ENCODE results near the gene CHD5. TPM values are rescaled to one million over a fixed set of nuclear protein-coding genes. Genes with fewer than 3 reads are reported as not detected.

The CHD5 gene
- total and polyA plus RNA-seq, 5 donors from 2014 or later = not detected

DNA sequence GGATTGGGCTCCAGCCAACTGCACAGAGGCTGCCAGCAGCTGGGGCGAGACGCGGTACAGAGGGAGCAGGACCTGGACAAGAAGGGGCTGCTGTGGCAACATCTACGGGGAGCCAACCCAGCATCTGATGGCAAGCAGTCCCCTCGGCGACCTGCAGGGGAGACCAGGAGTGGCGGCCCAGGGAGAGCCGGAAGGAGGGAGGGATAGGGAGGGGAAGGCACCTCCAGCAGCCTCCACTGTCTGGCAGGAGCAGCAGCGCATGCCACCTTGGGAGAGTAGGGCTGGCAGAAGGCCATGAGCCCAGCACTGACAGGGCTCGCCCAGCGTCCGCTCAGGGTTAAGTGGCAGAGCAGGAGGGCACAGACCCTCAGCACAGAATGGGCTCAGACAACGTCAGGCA is 17.3 kb downstream of the CHD5 start:
- Histone ChIP-seq H3K9me3 (ENCODE audit: control insufficient read depth in 2 of 2, low read length in 2 of 2) (no peaks in the 10 kb centered on the region), H3K4me3 (ENCODE audit: low read depth, low read length) (no peak overlapping the region), H3K36me3 (ENCODE audit: control insufficient read depth, insufficient read depth, low read length) (no peaks in the 10 kb centered on the region), H3K4me1 (ENCODE audit: control insufficient read depth, insufficient read depth, low read length, poor library complexity, severe bottlenecking) (no peaks in the 10 kb centered on the region), H3K27me3 (ENCODE audit: control insufficient read depth, insufficient read depth, low read length) (no peaks in the 10 kb centered on the region), H3K27ac (ENCODE audit: insufficient read depth, low read length, poor library complexity, severe bottlenecking) (no peak overlapping the region)
- no peaks in the 10 kb centered on the region for H3K27me3 Mint-ChIP-seq
- ATAC-seq (ENCODE audit: low read depth in 2 of 2) = no peak
- no peak for DNase-seq
- H3K4me1 Mint-ChIP-seq = peaks cover 0 to 2% (median 0%) of the 10 kb centered on the region in 4 donors
- H3K4me3 Mint-ChIP-seq = no peak overlapping the region
- peaks cover 4% of the 10 kb centered on the region for H3K36me3 Mint-ChIP-seq
- H3K27ac Mint-ChIP-seq = no peak overlapping the region
- no peaks in the 10 kb centered on the region for H3K9me3 Mint-ChIP-seq

GRCh38 chr1:6162341-6162740 is 17.8 kb downstream of the CHD5 start:
- Histone ChIP-seq H3K4me3 (ENCODE audit: low read depth, low read length) (no peak overlapping the region), H3K27ac (ENCODE audit: insufficient read depth, low read length, poor library complexity, severe bottlenecking) (no peak overlapping the region), H3K36me3 (ENCODE audit: control insufficient read depth, insufficient read depth, low read length) (no peaks in the 10 kb centered on the region), H3K9me3 (ENCODE audit: control insufficient read depth in 2 of 2, low read length in 2 of 2) (no peaks in the 10 kb centered on the region), H3K27me3 (ENCODE audit: control insufficient read depth, insufficient read depth, low read length) (no peaks in the 10 kb centered on the region), H3K4me1 (ENCODE audit: control insufficient read depth, insufficient read depth, low read length, poor library complexity, severe bottlenecking) (no peaks in the 10 kb centered on the region)
- Mint-ChIP-seq H3K27me3 (no peaks in the 10 kb centered on the region), H3K9me3 (no peaks in the 10 kb centered on the region), H3K36me3 (peaks cover 4% of the 10 kb centered on the region), H3K4me1 (peaks cover 0 to 5% (median 0%) of the 10 kb centered on the region in 4 donors), H3K27ac (no peak overlapping the region), H3K4me3 (no peak overlapping the region)
- no peak for ATAC-seq (ENCODE audit: low read depth in 2 of 2)
- DNase-seq = no peak

- Histone ChIP-seq H3K27me3 (ENCODE audit: control insufficient read depth, insufficient read depth, low read length) (no peaks in the 10 kb centered on the region), H3K27ac (ENCODE audit: insufficient read depth, low read length, poor library complexity, severe bottlenecking) (no peak overlapping the region), H3K9me3 (ENCODE audit: control insufficient read depth in 2 of 2, low read length in 2 of 2) (no peaks in the 10 kb centered on the region), H3K36me3 (ENCODE audit: control insufficient read depth, insufficient read depth, low read length) (no peaks in the 10 kb centered on the region), H3K4me1 (ENCODE audit: control insufficient read depth, insufficient read depth, low read length, poor library complexity, severe bottlenecking) (peaks cover 10% of the 10 kb centered on the region), H3K4me3 (ENCODE audit: low read depth, low read length) (no peak overlapping the region)
- peak overlapping the region in 1 of 3 donors; percentile 11 for H3K27ac Mint-ChIP-seq
- H3K36me3 Mint-ChIP-seq = peaks cover 4% of the 10 kb centered on the region
- H3K4me3 Mint-ChIP-seq = no peak overlapping the region
- no peaks in the 10 kb centered on the region for H3K9me3 Mint-ChIP-seq
- no peaks in the 10 kb centered on the region for H3K27me3 Mint-ChIP-seq
- no peak for ATAC-seq (ENCODE audit: low read depth in 2 of 2)
- peaks cover 0 to 26% (median 1%) of the 10 kb centered on the region in 4 donors for H3K4me1 Mint-ChIP-seq
- no peak for DNase-seq
Observed at GRCh38 chr1:6158181-6158580, 21.9 kb downstream of the CHD5 start.

- no peak for ATAC-seq (ENCODE audit: low read depth in 2 of 2)
- no peaks in the 10 kb centered on the region for H3K9me3 Mint-ChIP-seq
Observed at GRCh38 chr1:6157528-6158174, 22.5 kb downstream of the CHD5 start.

GRCh38 chr1:6157132-6157527 is 23.0 kb downstream of the CHD5 start:
- Mint-ChIP-seq H3K9me3 (peaks cover 0 to 2% (median 0%) of the 10 kb centered on the region in 7 donors), H3K4me1 (peaks cover 0 to 29% (median 3%) of the 10 kb centered on the region in 4 donors), H3K27me3 (no peaks in the 10 kb centered on the region), H3K36me3 (peaks cover 4% of the 10 kb centered on the region), H3K4me3 (no peak overlapping the region), H3K27ac (no peak overlapping the region)
- DNase-seq = no peak
- ATAC-seq (ENCODE audit: low read depth in 2 of 2) = no peak
- H3K4me1 ChIP-seq (ENCODE audit: control insufficient read depth, insufficient read depth, low read length, poor library complexity, severe bottlenecking) = peaks cover 10% of the 10 kb centered on the region
- no peaks in the 10 kb centered on the region for H3K27me3 ChIP-seq (ENCODE audit: control insufficient read depth, insufficient read depth, low read length)
- no peak overlapping the region for H3K27ac ChIP-seq (ENCODE audit: insufficient read depth, low read length, poor library complexity, severe bottlenecking)
- no peak overlapping the region for H3K4me3 ChIP-seq (ENCODE audit: low read depth, low read length)
- H3K9me3 ChIP-seq (ENCODE audit: control insufficient read depth in 2 of 2, low read length in 2 of 2) = no peaks in the 10 kb centered on the region
- H3K36me3 ChIP-seq (ENCODE audit: control insufficient read depth, insufficient read depth, low read length) = no peaks in the 10 kb centered on the region

More at GRCh38 chr1:6157528-6158174, 22.5 kb downstream of the CHD5 start:
- DNase-seq = no peak
- H3K4me1 Mint-ChIP-seq = peaks cover 0 to 26% (median 1%) of the 10 kb centered on the region in 4 donors
- no peaks in the 10 kb centered on the region for H3K27me3 Mint-ChIP-seq
- Histone ChIP-seq H3K36me3 (ENCODE audit: control insufficient read depth, insufficient read depth, low read length) (no peaks in the 10 kb centered on the region), H3K4me1 (ENCODE audit: control insufficient read depth, insufficient read depth, low read length, poor library complexity, severe bottlenecking) (peaks cover 10% of the 10 kb centered on the region), H3K4me3 (ENCODE audit: low read depth, low read length) (no peak overlapping the region), H3K9me3 (ENCODE audit: control insufficient read depth in 2 of 2, low read length in 2 of 2) (no peaks in the 10 kb centered on the region), H3K27ac (ENCODE audit: insufficient read depth, low read length, poor library complexity, severe bottlenecking) (no peak overlapping the region), H3K27me3 (ENCODE audit: control insufficient read depth, insufficient read depth, low read length) (no peaks in the 10 kb centered on the region)
- no peak overlapping the region for H3K4me3 Mint-ChIP-seq
- peak overlapping the region in 1 of 3 donors; percentile 20 for H3K27ac Mint-ChIP-seq
- peaks cover 4% of the 10 kb centered on the region for H3K36me3 Mint-ChIP-seq

DNA sequence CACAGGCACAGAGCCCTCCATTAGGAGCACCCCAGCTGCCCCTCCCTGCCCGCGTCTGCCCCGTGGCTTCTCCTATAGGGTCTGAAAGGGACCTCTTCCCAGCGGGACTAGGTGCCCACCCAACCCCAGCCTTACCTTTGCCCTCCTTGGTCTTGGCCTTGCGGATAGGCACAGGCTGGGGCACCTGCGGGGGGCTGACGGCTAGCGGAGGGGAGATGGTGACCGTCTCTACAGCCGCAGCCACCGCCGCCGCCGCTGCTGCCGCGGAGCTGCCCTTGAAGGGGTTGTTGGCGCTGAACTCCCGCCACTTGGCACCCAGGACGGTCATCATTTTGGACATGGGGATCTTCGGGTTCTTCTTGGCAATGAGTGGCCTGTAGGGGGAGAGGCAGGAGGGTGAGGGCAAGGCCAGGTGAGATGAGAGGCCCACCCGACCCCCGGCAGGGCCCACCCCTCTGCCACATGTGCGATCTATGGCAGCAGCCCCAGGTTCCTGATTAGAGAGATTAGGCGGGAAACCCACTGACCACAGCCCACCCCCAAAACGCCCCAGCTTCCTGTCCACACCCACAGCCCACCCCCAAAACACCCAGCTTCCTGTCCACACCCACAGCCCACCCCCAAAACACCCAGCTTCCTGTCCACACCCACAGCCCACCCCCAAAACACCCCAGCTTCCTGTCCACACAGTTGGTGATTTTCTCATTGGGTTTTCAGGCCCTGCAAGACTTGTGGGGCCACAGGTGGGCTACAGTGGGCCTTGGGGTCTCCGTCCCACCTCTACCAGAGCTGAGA is 25.4 kb downstream of the CHD5 start:
- Histone ChIP-seq H3K36me3 (ENCODE audit: control insufficient read depth, insufficient read depth, low read length) (no peaks in the 10 kb centered on the region), H3K27ac (ENCODE audit: insufficient read depth, low read length, poor library complexity, severe bottlenecking) (no peak overlapping the region), H3K9me3 (ENCODE audit: control insufficient read depth in 2 of 2, low read length in 2 of 2) (no peaks in the 10 kb centered on the region), H3K27me3 (ENCODE audit: control insufficient read depth, insufficient read depth, low read length) (no peaks in the 10 kb centered on the region), H3K4me1 (ENCODE audit: control insufficient read depth, insufficient read depth, low read length, poor library complexity, severe bottlenecking) (peaks cover 10% of the 10 kb centered on the region), H3K4me3 (ENCODE audit: low read depth, low read length) (no peak overlapping the region)
- ATAC-seq (ENCODE audit: low read depth in 2 of 2) (no peak), DNase-seq (peak in 1 of 3 donors; percentile 12)
- Mint-ChIP-seq H3K4me3 (no peak overlapping the region), H3K27ac (no peak overlapping the region), H3K4me1 (peaks cover 0 to 33% (median 3%) of the 10 kb centered on the region in 4 donors), H3K9me3 (peaks cover 0 to 2% (median 0%) of the 10 kb centered on the region in 7 donors), H3K27me3 (no peaks in the 10 kb centered on the region), H3K36me3 (peaks cover 8% of the 10 kb centered on the region)

DNA sequence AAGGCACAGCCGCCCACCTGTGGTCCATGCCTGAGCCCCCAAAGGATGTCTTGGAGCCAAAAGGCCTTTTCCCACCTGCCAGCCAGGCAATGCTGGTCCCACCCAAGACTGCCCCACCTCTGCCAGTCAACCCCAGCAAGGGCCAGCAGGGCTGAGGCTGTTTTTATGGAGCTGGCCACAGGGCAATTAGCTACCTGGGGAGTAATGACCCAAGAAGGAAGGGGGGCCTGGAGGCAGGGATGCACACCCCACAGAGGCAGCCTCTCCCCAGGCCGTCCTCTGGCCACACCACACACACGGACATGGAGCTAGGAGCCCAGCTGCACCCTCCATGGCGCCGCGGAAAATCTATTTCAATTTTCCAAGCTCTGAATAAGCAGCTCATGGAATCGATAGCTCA is 27.2 kb downstream of the CHD5 start:
- DNase-seq (no peak), ATAC-seq (ENCODE audit: low read depth in 2 of 2) (no peak)
- no peak overlapping the region for H3K27ac Mint-ChIP-seq
- no peak overlapping the region for H3K4me3 Mint-ChIP-seq
- no peak overlapping the region for H3K4me3 ChIP-seq (ENCODE audit: low read depth, low read length)
- H3K27ac ChIP-seq (ENCODE audit: insufficient read depth, low read length, poor library complexity, severe bottlenecking) = no peak overlapping the region
- H3K27me3 Mint-ChIP-seq = peaks cover 4% of the 10 kb centered on the region
- H3K27me3 ChIP-seq (ENCODE audit: control insufficient read depth, insufficient read depth, low read length) = no peaks in the 10 kb centered on the region
- H3K9me3 ChIP-seq (ENCODE audit: control insufficient read depth in 2 of 2, low read length in 2 of 2) = no peaks in the 10 kb centered on the region
- peaks cover 0 to 39% (median 4%) of the 10 kb centered on the region in 4 donors for H3K4me1 Mint-ChIP-seq
- peaks cover 22% of the 10 kb centered on the region for H3K4me1 ChIP-seq (ENCODE audit: control insufficient read depth, insufficient read depth, low read length, poor library complexity, severe bottlenecking)
- H3K9me3 Mint-ChIP-seq = peaks cover 0 to 2% (median 0%) of the 10 kb centered on the region in 7 donors
- no peaks in the 10 kb centered on the region for H3K36me3 ChIP-seq (ENCODE audit: control insufficient read depth, insufficient read depth, low read length)
- H3K36me3 Mint-ChIP-seq = peaks cover 4% of the 10 kb centered on the region

Measured in CD4-positive, CD25-positive, alpha-beta regulatory T cell (primary cell).